ENCODE results near the gene FADS2. TPM values are rescaled to one million over a fixed set of nuclear protein-coding genes. Genes with fewer than 3 reads are reported as not detected.
A peak's percentile ranks its signal among the peaks of the same experiment; 100 is the strongest.

Gene FADS2
- total RNA-seq, 1 experiment from 2014 or later = 423 TPM

DNA sequence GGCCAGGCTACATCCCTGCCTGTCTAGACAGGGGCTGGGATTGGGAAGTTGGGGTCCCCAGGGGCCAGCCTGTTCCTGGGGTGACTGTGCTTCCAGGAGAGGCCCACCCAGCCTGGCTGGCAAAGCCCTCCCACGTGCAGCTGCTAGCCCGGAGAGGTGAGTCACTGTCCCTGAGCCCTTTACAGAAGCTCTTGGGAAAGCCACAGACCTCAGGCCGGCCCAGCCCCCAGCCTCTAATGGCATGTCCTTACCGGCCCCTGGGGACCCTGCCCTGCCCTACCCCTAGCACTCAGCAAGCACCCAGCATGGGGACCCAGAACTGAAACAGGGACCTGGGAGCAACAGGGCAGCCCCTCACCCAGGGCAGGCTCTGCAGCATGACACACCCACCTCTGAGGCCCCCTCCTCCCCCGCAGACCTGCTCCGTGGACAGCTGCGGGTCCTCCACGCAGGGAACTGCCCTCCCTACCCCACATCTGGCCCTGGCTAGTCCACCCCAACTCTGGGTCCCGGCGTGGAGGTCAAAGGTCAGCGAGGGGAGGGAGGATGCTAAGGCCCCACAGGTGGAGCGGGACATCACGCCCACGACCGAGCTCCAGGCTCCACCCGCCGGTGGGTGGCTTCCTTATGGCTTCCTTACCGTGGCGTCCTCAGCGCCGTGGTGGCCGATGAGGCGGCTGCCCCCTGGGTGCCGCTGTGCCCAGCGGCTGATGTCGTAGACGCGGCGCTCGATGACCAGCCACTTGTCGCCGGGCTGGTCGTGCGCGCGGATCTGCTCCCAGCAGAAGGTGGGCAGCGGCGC, 62.6 kb downstream of the FADS2 start (continued):
- TF ChIP-seq, protein P1, sequence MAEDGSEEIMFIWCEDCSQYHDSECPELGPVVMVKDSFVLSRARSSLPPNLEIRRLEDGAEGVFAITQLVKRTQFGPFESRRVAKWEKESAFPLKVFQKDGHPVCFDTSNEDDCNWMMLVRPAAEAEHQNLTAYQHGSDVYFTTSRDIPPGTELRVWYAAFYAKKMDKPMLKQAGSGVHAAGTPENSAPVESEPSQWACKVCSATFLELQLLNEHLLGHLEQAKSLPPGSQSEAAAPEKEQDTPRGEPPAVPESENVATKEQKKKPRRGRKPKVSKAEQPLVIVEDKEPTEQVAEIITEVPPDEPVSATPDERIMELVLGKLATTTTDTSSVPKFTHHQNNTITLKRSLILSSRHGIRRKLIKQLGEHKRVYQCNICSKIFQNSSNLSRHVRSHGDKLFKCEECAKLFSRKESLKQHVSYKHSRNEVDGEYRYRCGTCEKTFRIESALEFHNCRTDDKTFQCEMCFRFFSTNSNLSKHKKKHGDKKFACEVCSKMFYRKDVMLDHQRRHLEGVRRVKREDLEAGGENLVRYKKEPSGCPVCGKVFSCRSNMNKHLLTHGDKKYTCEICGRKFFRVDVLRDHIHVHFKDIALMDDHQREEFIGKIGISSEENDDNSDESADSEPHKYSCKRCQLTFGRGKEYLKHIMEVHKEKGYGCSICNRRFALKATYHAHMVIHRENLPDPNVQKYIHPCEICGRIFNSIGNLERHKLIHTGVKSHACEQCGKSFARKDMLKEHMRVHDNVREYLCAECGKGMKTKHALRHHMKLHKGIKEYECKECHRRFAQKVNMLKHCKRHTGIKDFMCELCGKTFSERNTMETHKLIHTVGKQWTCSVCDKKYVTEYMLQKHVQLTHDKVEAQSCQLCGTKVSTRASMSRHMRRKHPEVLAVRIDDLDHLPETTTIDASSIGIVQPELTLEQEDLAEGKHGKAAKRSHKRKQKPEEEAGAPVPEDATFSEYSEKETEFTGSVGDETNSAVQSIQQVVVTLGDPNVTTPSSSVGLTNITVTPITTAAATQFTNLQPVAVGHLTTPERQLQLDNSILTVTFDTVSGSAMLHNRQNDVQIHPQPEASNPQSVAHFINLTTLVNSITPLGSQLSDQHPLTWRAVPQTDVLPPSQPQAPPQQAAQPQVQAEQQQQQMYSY (CRISPR knock-in tag; IDR thresholded peaks at IDR 0.05) = no peak
- TF ChIP-seq GRHL2 (CRISPR knock-in tag; IDR thresholded peaks at IDR 0.05; ENCODE audit: insufficient replicate concordance, severe bottlenecking) (no peak), ZNF671 (CRISPR knock-in tag; IDR thresholded peaks at IDR 0.05) (no peak), FOXP1 (CRISPR knock-in tag; IDR thresholded peaks at IDR 0.05; ENCODE audit: borderline replicate concordance) (peak; percentile 23; the same call in 1 of the 2 replicates), ZNF416 (CRISPR knock-in tag; IDR thresholded peaks at IDR 0.05) (no peak), ETV6 (CRISPR knock-in tag; IDR thresholded peaks at IDR 0.05) (no peak; the same call in 1 of the 2 replicates), TP53 (CRISPR knock-in tag; IDR thresholded peaks at IDR 0.05) (no peak), ZBTB21 (CRISPR knock-in tag; IDR thresholded peaks at IDR 0.05; ENCODE audit: borderline replicate concordance) (no peak), ESRRA (CRISPR knock-in tag; IDR thresholded peaks at IDR 0.05; ENCODE audit: borderline replicate concordance) (no peak), NR2C2 (CRISPR knock-in tag; IDR thresholded peaks at IDR 0.05) (peak; percentile 36; the same call in 1 of the 2 replicates), RELA (CRISPR knock-in tag; IDR thresholded peaks at IDR 0.05; ENCODE audit: borderline replicate concordance) (no peak), ZNF232 (CRISPR knock-in tag; IDR thresholded peaks at IDR 0.05) (no peak)
- TF ChIP-seq, protein P2, sequence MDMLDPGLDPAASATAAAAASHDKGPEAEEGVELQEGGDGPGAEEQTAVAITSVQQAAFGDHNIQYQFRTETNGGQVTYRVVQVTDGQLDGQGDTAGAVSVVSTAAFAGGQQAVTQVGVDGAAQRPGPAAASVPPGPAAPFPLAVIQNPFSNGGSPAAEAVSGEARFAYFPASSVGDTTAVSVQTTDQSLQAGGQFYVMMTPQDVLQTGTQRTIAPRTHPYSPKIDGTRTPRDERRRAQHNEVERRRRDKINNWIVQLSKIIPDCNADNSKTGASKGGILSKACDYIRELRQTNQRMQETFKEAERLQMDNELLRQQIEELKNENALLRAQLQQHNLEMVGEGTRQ (CRISPR knock-in tag; IDR thresholded peaks at IDR 0.05) = no peak
- TF ChIP-seq, protein P3, sequence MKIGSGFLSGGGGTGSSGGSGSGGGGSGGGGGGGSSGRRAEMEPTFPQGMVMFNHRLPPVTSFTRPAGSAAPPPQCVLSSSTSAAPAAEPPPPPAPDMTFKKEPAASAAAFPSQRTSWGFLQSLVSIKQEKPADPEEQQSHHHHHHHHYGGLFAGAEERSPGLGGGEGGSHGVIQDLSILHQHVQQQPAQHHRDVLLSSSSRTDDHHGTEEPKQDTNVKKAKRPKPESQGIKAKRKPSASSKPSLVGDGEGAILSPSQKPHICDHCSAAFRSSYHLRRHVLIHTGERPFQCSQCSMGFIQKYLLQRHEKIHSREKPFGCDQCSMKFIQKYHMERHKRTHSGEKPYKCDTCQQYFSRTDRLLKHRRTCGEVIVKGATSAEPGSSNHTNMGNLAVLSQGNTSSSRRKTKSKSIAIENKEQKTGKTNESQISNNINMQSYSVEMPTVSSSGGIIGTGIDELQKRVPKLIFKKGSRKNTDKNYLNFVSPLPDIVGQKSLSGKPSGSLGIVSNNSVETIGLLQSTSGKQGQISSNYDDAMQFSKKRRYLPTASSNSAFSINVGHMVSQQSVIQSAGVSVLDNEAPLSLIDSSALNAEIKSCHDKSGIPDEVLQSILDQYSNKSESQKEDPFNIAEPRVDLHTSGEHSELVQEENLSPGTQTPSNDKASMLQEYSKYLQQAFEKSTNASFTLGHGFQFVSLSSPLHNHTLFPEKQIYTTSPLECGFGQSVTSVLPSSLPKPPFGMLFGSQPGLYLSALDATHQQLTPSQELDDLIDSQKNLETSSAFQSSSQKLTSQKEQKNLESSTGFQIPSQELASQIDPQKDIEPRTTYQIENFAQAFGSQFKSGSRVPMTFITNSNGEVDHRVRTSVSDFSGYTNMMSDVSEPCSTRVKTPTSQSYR (CRISPR knock-in tag; IDR thresholded peaks at IDR 0.05) = no peak
- TF ChIP-seq, protein P4, sequence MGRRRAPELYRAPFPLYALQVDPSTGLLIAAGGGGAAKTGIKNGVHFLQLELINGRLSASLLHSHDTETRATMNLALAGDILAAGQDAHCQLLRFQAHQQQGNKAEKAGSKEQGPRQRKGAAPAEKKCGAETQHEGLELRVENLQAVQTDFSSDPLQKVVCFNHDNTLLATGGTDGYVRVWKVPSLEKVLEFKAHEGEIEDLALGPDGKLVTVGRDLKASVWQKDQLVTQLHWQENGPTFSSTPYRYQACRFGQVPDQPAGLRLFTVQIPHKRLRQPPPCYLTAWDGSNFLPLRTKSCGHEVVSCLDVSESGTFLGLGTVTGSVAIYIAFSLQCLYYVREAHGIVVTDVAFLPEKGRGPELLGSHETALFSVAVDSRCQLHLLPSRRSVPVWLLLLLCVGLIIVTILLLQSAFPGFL (CRISPR knock-in tag; IDR thresholded peaks at IDR 0.05; ENCODE audit: borderline replicate concordance) = no peak

DNA sequence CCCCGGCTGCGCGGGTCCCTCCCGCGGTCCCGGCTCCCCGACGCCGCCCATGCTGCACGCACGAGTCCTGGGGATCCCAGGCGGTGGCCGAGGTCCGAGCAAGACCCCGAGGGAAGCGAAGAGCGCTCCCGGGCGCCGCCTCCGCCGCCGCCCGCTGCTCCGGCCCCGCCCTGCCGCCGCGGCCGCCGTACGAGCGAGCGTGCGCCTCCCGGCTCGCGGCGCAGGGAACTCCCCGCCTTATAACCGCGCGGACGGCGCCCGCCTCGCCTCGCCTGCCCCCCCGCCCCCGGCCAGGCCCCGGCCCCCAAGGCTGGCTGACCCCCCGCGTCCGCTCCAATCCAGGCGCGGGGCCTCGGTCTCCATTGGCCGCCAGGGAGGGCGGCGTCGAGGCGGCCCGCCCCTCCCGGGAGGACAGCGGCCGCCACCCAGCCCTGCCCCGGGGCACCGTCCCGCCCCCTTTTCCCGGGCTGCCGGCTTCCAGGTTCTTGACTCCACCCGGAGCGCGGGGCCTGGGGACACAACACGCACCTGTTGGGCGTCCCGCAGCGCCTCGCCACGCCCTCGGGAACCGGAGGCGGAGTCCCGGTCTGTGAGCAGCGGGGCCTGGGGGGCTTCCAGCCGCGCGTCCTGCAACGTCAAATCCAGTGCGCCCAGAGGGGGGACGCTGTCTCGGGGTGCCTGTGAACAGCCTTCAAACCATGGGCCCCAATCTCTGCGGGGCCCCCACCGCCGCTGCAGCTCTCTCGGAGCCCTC, 63.4 kb downstream of the FADS2 start, which contains the start of gene FADS3:
Gene FADS3, minus strand, starts transcription at position 215 of the 754 bp plus-strand sequence. Its CDS starts 164 bp downstream, at position 51.
- H3K27ac Mint-ChIP-seq = no peak within 1 kb of the TSS
- no peaks in the 10 kb centered on the region; the same call in 1 of the 2 replicates for H3K9me3 Mint-ChIP-seq
- ChIA-PET CTCF (interaction anchor here (1.0 to 2.5 kb wide), 7 partner anchors 7 to 216 kb away, joined by 3 to 13 read pairs (median 5); no protein-coding TSS in a partner anchor), POLR2A (interaction anchor here (1.5 kb wide), 1 partner anchor 19 kb away, joined by 4 read pairs; no protein-coding TSS in a partner anchor)
- H3K36me3 Mint-ChIP-seq = no peaks in the 10 kb centered on the region; the same call in 1 of the 2 replicates
- DNase-seq (ENCODE audit: low spot score) (peak; percentile 88), ATAC-seq (peak; percentile 85)
- H3K27me3 Mint-ChIP-seq (ENCODE audit: low read depth) = 0 out of 2 replicates have a peak, but pooled peaks cover 4% of the 10 kb centered on the region
- H3K4me1 Mint-ChIP-seq = peaks cover 3% of the 10 kb centered on the region
- peak within 1 kb of the TSS; percentile 69 for H3K4me3 Mint-ChIP-seq
- TF ChIP-seq FOXP1 (CRISPR knock-in tag; IDR thresholded peaks at IDR 0.05; ENCODE audit: borderline replicate concordance) = 0 out of 2 replicates have a peak, but pooled peaks have one; percentile 15
- TF ChIP-seq RELA (CRISPR knock-in tag; IDR thresholded peaks at IDR 0.05; ENCODE audit: borderline replicate concordance) = peak; percentile 76; the same call in 1 of the 2 replicates
- TF ChIP-seq, protein P5, sequence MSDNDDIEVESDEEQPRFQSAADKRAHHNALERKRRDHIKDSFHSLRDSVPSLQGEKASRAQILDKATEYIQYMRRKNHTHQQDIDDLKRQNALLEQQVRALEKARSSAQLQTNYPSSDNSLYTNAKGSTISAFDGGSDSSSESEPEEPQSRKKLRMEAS (CRISPR knock-in tag; IDR thresholded peaks at IDR 0.05) = peak; percentile 29; the same call in 1 of the 2 replicates
- peak; percentile 27; the same call in 1 of the 2 replicates for TF ChIP-seq SP1 (CRISPR knock-in tag; conservative IDR thresholded peaks at IDR 0.05)
- peak; percentile 82 for TF ChIP-seq ZNF423 (CRISPR knock-in tag; IDR thresholded peaks at IDR 0.05)
- TF ChIP-seq FOXJ3 (CRISPR knock-in tag; IDR thresholded peaks at IDR 0.05; ENCODE audit: borderline replicate concordance) = no peak
- TF ChIP-seq, protein P6, sequence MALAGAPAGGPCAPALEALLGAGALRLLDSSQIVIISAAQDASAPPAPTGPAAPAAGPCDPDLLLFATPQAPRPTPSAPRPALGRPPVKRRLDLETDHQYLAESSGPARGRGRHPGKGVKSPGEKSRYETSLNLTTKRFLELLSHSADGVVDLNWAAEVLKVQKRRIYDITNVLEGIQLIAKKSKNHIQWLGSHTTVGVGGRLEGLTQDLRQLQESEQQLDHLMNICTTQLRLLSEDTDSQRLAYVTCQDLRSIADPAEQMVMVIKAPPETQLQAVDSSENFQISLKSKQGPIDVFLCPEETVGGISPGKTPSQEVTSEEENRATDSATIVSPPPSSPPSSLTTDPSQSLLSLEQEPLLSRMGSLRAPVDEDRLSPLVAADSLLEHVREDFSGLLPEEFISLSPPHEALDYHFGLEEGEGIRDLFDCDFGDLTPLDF (CRISPR knock-in tag; IDR thresholded peaks at IDR 0.05) = no peak
- TF ChIP-seq, protein P7, sequence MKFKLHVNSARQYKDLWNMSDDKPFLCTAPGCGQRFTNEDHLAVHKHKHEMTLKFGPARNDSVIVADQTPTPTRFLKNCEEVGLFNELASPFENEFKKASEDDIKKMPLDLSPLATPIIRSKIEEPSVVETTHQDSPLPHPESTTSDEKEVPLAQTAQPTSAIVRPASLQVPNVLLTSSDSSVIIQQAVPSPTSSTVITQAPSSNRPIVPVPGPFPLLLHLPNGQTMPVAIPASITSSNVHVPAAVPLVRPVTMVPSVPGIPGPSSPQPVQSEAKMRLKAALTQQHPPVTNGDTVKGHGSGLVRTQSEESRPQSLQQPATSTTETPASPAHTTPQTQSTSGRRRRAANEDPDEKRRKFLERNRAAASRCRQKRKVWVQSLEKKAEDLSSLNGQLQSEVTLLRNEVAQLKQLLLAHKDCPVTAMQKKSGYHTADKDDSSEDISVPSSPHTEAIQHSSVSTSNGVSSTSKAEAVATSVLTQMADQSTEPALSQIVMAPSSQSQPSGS (CRISPR knock-in tag; IDR thresholded peaks at IDR 0.05; ENCODE audit: borderline replicate concordance, low read depth) = no peak
- TF ChIP-seq TCF7 (CRISPR knock-in tag; IDR thresholded peaks at IDR 0.05; ENCODE audit: low read depth) = no peak

Measured in WTC11 (cell line).